ENCODE data around the gene HOXC5.

HOXC5 gene

GRCh38 chr12:54060975-54061778, 28.3 kb downstream of the HOXC5 start:
- TF ChIP-seq, protein P1, sequence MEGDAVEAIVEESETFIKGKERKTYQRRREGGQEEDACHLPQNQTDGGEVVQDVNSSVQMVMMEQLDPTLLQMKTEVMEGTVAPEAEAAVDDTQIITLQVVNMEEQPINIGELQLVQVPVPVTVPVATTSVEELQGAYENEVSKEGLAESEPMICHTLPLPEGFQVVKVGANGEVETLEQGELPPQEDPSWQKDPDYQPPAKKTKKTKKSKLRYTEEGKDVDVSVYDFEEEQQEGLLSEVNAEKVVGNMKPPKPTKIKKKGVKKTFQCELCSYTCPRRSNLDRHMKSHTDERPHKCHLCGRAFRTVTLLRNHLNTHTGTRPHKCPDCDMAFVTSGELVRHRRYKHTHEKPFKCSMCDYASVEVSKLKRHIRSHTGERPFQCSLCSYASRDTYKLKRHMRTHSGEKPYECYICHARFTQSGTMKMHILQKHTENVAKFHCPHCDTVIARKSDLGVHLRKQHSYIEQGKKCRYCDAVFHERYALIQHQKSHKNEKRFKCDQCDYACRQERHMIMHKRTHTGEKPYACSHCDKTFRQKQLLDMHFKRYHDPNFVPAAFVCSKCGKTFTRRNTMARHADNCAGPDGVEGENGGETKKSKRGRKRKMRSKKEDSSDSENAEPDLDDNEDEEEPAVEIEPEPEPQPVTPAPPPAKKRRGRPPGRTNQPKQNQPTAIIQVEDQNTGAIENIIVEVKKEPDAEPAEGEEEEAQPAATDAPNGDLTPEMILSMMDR (IDR thresholded peaks at IDR 0.05; ENCODE audit: low read depth, low read length), result no peak

DNA sequence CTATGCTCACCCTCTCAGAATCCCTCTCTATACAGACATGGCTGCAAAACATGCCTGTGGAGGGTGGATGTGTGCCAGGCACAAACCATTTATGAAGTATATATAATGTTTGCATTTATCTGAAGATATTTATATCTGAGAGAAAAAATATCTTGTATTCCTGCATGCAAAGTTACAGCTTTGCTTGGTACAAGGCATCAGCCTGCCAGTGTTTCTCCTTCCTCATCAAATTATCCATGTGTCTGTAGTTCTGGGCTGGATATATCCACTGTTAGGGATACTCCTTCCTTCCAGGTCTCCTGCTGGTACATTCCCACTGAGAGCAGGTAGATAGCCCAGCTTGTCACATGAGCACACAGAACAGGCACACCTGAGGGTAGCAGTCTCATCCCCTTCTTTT, 32.8 kb downstream of the HOXC5 start:
- TF ChIP-seq, protein P1 (IDR thresholded peaks at IDR 0.05; ENCODE audit: low read depth, low read length), result no peak
- no peak overlapping the region for H3K4me3 ChIP-seq (ENCODE audit: low read depth, low read length)

More at GRCh38 chr12:54060975-54061778, 28.3 kb downstream of the HOXC5 start:
- H3K4me3 ChIP-seq (ENCODE audit: low read depth, low read length), result no peak overlapping the region

DNA sequence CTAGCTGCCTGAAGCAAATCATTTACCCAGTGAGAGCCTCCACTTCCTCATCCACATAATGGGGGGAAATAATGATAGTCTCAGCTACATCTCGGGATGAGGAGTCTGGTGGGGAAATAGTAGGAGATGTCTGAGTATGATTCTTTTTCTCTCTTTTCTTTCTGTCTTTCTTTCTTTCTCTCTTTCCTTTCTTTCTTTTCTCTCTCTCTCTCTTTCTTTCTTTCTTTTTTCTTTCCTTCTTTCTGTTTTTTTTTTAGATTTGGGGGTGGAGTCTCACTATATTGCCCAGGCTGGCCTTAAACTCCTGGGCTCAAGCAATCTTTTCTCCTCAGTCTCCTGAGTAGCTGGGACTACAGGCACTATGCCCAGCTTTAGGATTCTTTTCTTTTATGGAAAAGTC, 33.6 kb downstream of the HOXC5 start:
- TF ChIP-seq, protein P1 (IDR thresholded peaks at IDR 0.05; ENCODE audit: low read depth, low read length), result no peak
- H3K4me3 ChIP-seq (ENCODE audit: low read depth, low read length), result no peak overlapping the region

- TF ChIP-seq, protein P1 (IDR thresholded peaks at IDR 0.05; ENCODE audit: low read depth, low read length), result no peak
These were observed 35.7 kb downstream of the HOXC5 start for GRCh38 chr12:54068418-54069070.

DNA sequence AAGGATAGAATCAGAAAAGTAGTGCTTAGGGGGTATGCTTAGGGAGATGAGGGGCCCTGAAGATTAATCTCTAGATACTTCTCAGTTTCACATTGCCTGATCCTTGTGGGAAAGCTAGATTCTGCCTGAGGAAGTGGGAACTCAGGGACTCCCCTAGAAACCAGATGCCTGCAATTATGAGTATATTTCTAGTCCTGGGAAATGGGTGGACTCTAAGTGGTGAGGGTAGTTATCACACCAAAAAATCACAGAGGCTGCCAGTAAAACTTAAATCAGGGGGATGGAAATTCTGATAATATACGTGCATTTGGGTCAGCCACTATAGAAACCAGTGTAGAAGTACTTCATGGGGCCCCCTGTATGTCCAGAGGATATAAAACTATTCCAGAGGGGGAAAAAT, 39.1 kb downstream of the HOXC5 start:
- TF ChIP-seq, protein P1 (IDR thresholded peaks at IDR 0.05; ENCODE audit: low read depth, low read length), result no peak
- H3K4me3 ChIP-seq (ENCODE audit: low read depth, low read length), result no peak overlapping the region

More at GRCh38 chr12:54068418-54069070, 35.7 kb downstream of the HOXC5 start:
- no peak overlapping the region for H3K4me3 ChIP-seq (ENCODE audit: low read depth, low read length)

DNA sequence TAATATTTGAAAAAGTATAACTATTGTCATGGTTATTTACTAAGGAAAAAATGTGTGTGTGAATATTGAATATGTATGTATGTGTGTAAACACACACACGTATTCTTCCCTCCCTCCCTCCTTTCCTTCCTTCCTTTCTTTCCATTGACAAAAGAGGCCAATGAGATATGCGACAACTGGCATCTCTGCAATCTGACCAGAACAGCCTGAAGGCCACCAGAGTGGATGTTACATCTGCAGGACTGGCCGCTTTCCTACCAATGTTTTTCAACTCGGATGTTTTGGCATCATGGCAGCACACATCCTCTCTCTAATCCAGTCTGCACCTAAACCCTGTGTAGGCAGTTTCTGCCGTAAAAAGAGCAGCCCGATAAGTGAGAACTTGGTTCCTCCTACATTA, 41.5 kb downstream of the HOXC5 start:
- TF ChIP-seq, protein P1 (IDR thresholded peaks at IDR 0.05; ENCODE audit: low read depth, low read length), result no peak
- no peak overlapping the region for H3K4me3 ChIP-seq (ENCODE audit: low read depth, low read length)

DNA sequence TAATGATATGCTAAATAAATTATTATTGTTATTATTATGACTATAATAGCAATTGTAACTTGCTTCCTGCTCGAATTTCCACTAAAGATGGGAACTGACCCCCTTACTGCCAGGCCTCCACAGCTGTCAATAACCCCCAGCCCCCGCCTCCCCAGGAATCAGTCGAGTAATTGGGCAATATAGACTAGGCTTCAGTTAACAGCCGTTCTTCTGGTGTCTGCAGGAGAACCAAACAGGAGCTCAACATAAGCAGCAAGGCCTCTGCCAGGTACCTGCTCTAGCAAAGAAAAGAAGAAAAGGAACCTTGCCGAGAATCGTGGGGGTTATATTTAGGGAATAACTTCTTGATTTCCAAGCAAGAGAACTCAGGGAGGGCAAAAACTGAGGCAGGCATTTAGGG, 42.6 kb downstream of the HOXC5 start:
- no peak overlapping the region for H3K4me3 ChIP-seq (ENCODE audit: low read depth, low read length)
- TF ChIP-seq, protein P1 (IDR thresholded peaks at IDR 0.05; ENCODE audit: low read depth, low read length), result no peak

Data from WI38 (cell line).